Liver (tissue), 3 donors: Measurements from ENCODE around the gene TESK2.

ENCODE experiments used
- CTCF ChIP-seq: fragments of 150-350 bp; IDR thresholded peaks from 2 replicates; pipeline ENCODE4 v1.5.1; 2017; ENCODE audit warnings: improper control_type of control experiment, low read depth, low read length; ENCODE audit not compliant: missing input control
- JUND ChIP-seq, 2 donors: IDR thresholded peaks; 2 replicates each; pipeline ENCODE4 v1.6.1; 2016; ENCODE audit warnings: antibody characterized with exemption in 2 of 2
- donor health status: healthy.
- donor health status: healthy.

DNA sequence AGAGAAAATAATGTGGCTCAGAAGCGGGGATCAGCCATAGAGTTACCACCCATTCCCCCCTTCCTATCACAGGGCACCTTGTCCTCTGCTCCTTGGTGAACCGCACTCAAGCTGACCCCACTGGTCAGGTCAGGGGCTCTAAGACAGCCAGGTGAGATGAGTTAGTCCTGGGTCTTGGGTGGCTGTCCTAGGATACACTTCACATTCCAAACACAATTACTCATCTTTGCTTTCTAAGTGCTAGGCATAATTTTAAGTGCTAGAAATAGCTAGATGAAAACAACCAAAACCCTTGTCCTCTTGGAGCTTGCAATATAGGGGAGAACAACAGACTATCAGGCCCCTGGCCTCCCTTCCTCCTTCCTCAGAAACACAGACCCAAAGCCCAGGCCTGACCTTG, 142.9 kb downstream of the TESK2 start:
- TF ChIP-seq CTCF = no peak
- no peak for TF ChIP-seq JUND (IDR thresholded peaks at IDR 0.05)
